ENCODE results near the gene CTDSP2. TPM values are rescaled to one million over a fixed set of nuclear protein-coding genes. Genes with fewer than 3 reads are reported as not detected.

Gene CTDSP2
- total and polyA plus RNA-seq, 8 donors: 28.4 to 152 (median 73.9) TPM

Small RNA genes within 50 kb of the gene (small RNA-seq; reads per million reads assigned to genes)
- 4.4 to 7.4 (median 5.6) reads per million in 4 donors for gene MIR26A2
- gene RNU6-1083P: 0 reads per million in 4 donors

Other genes with a start within 250 kb of the CTDSP2 start
- gene DTX3, start 241.9 kb downstream of the CTDSP2 start, total RNA-seq: 10 to 100 TPM in 3 of 5 donors, 1 to 10 TPM in 2; 5.2 to 49.6 (median 14.3) TPM
- 10 to 100 TPM; 14.6 to 26.9 (median 17.1) TPM for gene DTX3, start 241.9 kb downstream of the CTDSP2 start, polyA plus RNA-seq
- 100 to 1,000 TPM in 1 of 5 donors, 10 to 100 TPM in 4; 18.7 to 220 (median 31.8) TPM for gene ARHGEF25, start 235.3 kb downstream of the CTDSP2 start, total RNA-seq
- 10 to 100 TPM; 22.5 to 48.4 (median 24.8) TPM for gene ARHGEF25, start 235.3 kb downstream of the CTDSP2 start, polyA plus RNA-seq
- gene B4GALNT1, start 213.5 kb downstream of the CTDSP2 start, total RNA-seq: 1 to 10 TPM in 1 of 5 donors, not detected in 4; 1.1 TPM
- gene B4GALNT1, start 213.5 kb downstream of the CTDSP2 start, polyA plus RNA-seq: under 1 TPM; 0.31 to 0.75 (median 0.60) TPM
- gene OS9, start 152.6 kb downstream of the CTDSP2 start, total RNA-seq: 100 to 1,000 TPM; 135 to 408 (median 192) TPM
- 100 to 1,000 TPM in 2 of 3 donors, 10 to 100 TPM in 1; 85.8 to 171 (median 137) TPM for gene OS9, start 152.6 kb downstream of the CTDSP2 start, polyA plus RNA-seq
- 1 to 10 TPM in 2 of 5 donors, under 1 TPM in 2, not detected in 1; under 0.01 to 5.7 (median 1.5) TPM for gene AGAP2, start 108.0 kb downstream of the CTDSP2 start, total RNA-seq
- gene AGAP2, start 108.0 kb downstream of the CTDSP2 start, polyA plus RNA-seq: under 1 TPM; 0.53 to 0.68 (median 0.61) TPM
- gene TSPAN31, start 101.7 kb downstream of the CTDSP2 start, total RNA-seq: 10 to 100 TPM; 10.1 to 46.8 (median 20.4) TPM
- 10 to 100 TPM; 14.7 to 27.5 (median 18.4) TPM for gene TSPAN31, start 101.7 kb downstream of the CTDSP2 start, polyA plus RNA-seq
- gene CDK4, start 94.4 kb downstream of the CTDSP2 start, total RNA-seq: 100 to 1,000 TPM in 2 of 5 donors, 10 to 100 TPM in 3; 26.3 to 113 (median 39.1) TPM
- gene CDK4, start 94.4 kb downstream of the CTDSP2 start, polyA plus RNA-seq: 10 to 100 TPM; 43.7 to 70.7 (median 57.3) TPM
- 10 to 100 TPM in 1 of 5 donors, 1 to 10 TPM in 4; 1.0 to 14.7 (median 8.7) TPM for gene MARCHF9, start 91.6 kb downstream of the CTDSP2 start, total RNA-seq
- gene MARCHF9, start 91.6 kb downstream of the CTDSP2 start, polyA plus RNA-seq: 10 to 100 TPM in 2 of 3 donors, 1 to 10 TPM in 1; 7.0 to 16.0 (median 14.7) TPM
- gene CYP27B1, start 79.7 kb downstream of the CTDSP2 start, total RNA-seq: 1 to 10 TPM in 4 of 5 donors, not detected in 1; 1.0 to 3.1 (median 1.8) TPM
- 1 to 10 TPM in 1 of 3 donors, under 1 TPM in 2; 0.56 to 1.4 (median 0.73) TPM for gene CYP27B1, start 79.7 kb downstream of the CTDSP2 start, polyA plus RNA-seq
- gene METTL1, start 74.6 kb downstream of the CTDSP2 start, total RNA-seq: 10 to 100 TPM in 3 of 5 donors, 1 to 10 TPM in 2; 4.4 to 37.9 (median 13.2) TPM
- gene METTL1, start 74.6 kb downstream of the CTDSP2 start, polyA plus RNA-seq: 10 to 100 TPM; 13.7 to 24.7 (median 20.2) TPM
- 10 to 100 TPM in 4 of 5 donors, 1 to 10 TPM in 1; 4.0 to 61.4 (median 16.4) TPM for gene EEF1AKMT3, start 74.1 kb downstream of the CTDSP2 start, total RNA-seq
- 1 to 10 TPM; 3.3 to 5.2 (median 3.5) TPM for gene EEF1AKMT3, start 74.1 kb downstream of the CTDSP2 start, polyA plus RNA-seq
- 10 to 100 TPM in 2 of 5 donors, 1 to 10 TPM in 3; 2.3 to 13.8 (median 8.0) TPM for gene TSFM, start 63.9 kb downstream of the CTDSP2 start, total RNA-seq
- gene TSFM, start 63.9 kb downstream of the CTDSP2 start, polyA plus RNA-seq: 10 to 100 TPM; 32.0 to 39.3 (median 37.0) TPM
- gene AVIL, start 28.0 kb downstream of the CTDSP2 start, total RNA-seq: 1 to 10 TPM in 4 of 5 donors, under 1 TPM in 1; 0.45 to 5.8 (median 4.1) TPM
- 1 to 10 TPM; 1.5 to 5.9 (median 2.3) TPM for gene AVIL, start 28.0 kb downstream of the CTDSP2 start, polyA plus RNA-seq
- gene ATP23, start 94.8 kb upstream of the CTDSP2 start, total RNA-seq: 10 to 100 TPM in 1 of 5 donors, 1 to 10 TPM in 4; 4.1 to 18.0 (median 6.1) TPM
- 10 to 100 TPM in 2 of 3 donors, 1 to 10 TPM in 1; 6.9 to 11.1 (median 10.2) TPM for gene ATP23, start 94.8 kb upstream of the CTDSP2 start, polyA plus RNA-seq

Data from stomach (tissue), 8 donors.